Motor neuron (in vitro differentiated cells): Measurements from ENCODE around the gene ZDHHC20. TPM values are rescaled to one million over a fixed set of nuclear protein-coding genes. Genes with fewer than 3 reads are reported as not detected.
"Not testable (repeated sequence)": the region's sequence is repeated elsewhere in the genome, so short reads cannot be mapped to it uniquely, and the experiment has no call there.

Experiments used
- ATAC-seq, 8 experiments: fragments of 200-7000 bp; cut with Tn5 transposase; replicated peaks in 6 of 8; 2 replicates each; pipeline ENCODE4 v1.8.0; 2021; ENCODE audit warnings: mild to moderate bottlenecking in 8 of 8, moderate library complexity in 8 of 8
- H3K27ac ChIP-seq, 2 donors: fragments of 250-450 bp; sonication (Bioruptor Pico); 2 replicates each; pipeline ENCODE4 v1.9.0; 2021; ENCODE audit warnings: antibody characterized with exemption in 2 of 2, mild to moderate bottlenecking in 2 of 2, moderate library complexity in 1 of 2
- H3K4me1 ChIP-seq, 2 donors: fragments of 250-450 bp; sonication (Bioruptor Pico); replicated peaks in 1 of 2; 2 replicates each; pipeline ENCODE4 v1.6.1; 2021; ENCODE audit warnings: antibody characterized with exemption in 2 of 2, mild to moderate bottlenecking in 2 of 2, moderate library complexity in 1 of 2
- H3K4me3 ChIP-seq, 5 donors: fragments of 250-450 bp; sonication (Bioruptor Pico); 2 replicates each; pipeline ENCODE4 v1.9.0; 2021; ENCODE audit warnings: antibody characterized with exemption in 5 of 5, mild to moderate bottlenecking in 5 of 5, moderate library complexity in 4 of 5
- WGBS, 10 experiments: fragments of 450-650 bp; shearing (Covaris generic); methylation state at CpG; one replicate each; pipeline ENCODE4 v1.0.0; 2022; 5-methylcytosine and 5-hydroxymethylcytosine counted together
- in situ Hi-C, 9 experiments: fragments of 400-800 bp; cut with MboI; loops; one replicate each; pipeline ENCODE4 v1.15.0; 2021; ENCODE audit warnings: low sequenced_read_pairs in 9 of 9, low pct_unique_long_range_greater_than_20kb in 2 of 9; ENCODE audit not compliant: unreplicated experiment in 9 of 9
- total RNA-seq, 8 experiments: library from RNA; unstranded; fragments of 300-600 nt; gene quantifications; 2 replicates each; pipeline versions ENCODE4 v1.2.3 to v1.2.4, GENCODE V29; 2022

Gene ZDHHC20
- total RNA-seq, 8 experiments from 2014 or later, result 19.5 to 33.9 (median 26.3) TPM

DNA sequence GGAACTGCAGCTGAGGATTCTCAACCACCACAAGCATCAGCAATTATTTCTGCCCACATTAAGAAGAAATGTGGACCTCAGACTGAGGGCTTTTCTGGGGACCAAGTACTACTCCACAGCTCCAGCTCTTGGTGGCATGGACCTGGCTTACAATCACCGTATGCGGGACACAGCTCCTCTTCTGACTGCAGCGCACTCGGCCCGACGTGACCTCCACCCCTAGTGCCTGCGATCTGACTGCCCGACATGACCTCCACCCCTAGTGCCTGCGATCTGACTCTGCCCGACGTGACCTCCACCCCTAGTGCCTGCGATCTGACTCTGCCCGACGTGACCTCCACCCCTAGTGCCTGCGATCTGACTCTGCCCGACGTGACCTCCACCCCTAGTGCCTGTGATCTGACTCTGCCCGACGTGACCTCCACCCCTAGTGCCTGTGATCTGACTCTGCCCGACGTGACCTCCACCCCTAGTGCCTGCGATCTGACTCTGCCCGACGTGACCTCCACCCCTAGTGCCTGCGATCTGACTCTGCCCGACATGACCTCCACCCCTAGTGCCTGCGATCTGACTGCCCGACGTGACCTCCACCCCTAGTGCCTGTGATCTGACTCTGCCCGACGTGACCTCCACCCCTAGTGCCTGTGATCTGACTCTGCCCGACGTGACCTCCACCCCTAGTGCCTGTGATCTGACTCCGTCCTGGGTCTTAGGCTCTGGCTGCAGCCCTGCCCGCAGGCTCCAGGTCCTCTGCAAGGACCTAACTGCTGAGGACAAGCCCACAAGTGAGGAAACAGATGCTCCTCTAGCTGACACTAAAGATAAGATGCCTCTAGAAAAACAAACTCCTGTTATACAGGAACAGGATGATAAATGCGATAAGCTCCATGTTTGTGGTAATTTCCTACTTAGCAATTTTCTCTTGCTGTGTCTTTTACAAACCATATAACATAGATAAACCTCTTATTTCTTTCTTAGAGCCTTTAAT, 81.8 kb downstream of the ZDHHC20 start:
- H3K27ac ChIP-seq, in situ Hi-C loops, H3K4me3 ChIP-seq, ATAC-seq, H3K4me1 ChIP-seq: not testable (repeated sequence)
- 83 to 100% (median 100%) methylated on average over 1 to 8 of the region's 36 CpGs; no CpG with 5 or more reads in 3 of the 10 experiments for WGBS, 10 experiments

- 50 to 100% (median 80%) methylated on average over 1 of the region's 1 CpG; no CpG with 5 or more reads in 3 of the 10 experiments for WGBS, 10 experiments
- in situ Hi-C loops, result no loop called here
- H3K27ac ChIP-seq, result no peak overlapping the region
- no peaks in the 10 kb centered on the region for H3K4me1 ChIP-seq
- ATAC-seq, result no peak
- H3K4me3 ChIP-seq, result no peak overlapping the region
Observed at GRCh38 chr13:21372530-21372929, 86.6 kb downstream of the ZDHHC20 start.

DNA sequence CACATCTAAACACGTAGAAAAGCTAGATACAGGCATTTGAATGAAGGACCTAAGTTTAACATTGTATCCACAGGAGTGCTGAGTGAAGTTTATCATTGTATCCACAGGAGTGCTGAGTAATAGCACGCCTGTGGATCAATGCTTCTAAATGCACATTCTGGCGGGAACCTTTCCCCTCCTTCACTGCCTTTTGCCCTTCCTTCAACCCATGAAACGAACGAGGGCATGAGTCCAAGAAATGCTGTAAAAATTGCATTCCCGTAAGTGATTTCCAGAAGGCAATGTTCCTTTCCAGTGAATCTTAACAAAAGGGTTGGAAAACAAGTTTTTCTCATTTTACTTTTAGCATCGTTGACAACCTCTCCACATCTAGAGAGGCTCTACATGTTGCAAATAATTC, 88.1 kb downstream of the ZDHHC20 start:
- H3K27ac ChIP-seq, result no peak overlapping the region
- ATAC-seq, result peak in 1 of 8 experiments; percentile 20
- in situ Hi-C loops, result no loop called here

DNA sequence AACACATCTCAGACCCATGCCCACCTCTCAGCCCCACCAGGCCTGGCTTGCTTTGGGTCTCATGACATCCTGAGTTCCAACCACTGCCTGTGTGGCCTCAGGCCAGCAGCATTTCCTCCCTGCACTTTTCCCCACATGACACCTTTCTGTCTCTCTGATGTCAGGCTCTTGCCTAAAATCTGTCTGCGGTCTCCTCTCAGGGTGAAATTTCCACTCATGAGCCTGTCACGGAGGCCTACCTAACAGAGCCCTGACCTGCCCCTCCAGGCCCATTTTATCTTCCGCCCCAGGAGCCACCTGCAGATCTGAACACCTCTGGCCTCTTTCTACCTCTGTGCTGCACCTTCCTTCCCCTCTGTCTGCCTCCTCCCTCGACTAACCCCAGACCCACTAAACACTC, 93.5 kb downstream of the ZDHHC20 start:
- Histone ChIP-seq H3K4me3 (no peak overlapping the region), H3K4me1 (no peaks in the 10 kb centered on the region), H3K27ac (no peak overlapping the region)
- in situ Hi-C loops, result no loop called here
- no peak for ATAC-seq
- 60 to 100% (median 90%) methylated on average over 1 to 4 of the region's 4 CpGs; no CpG with 5 or more reads in 5 of the 10 experiments for WGBS, 10 experiments

More for the DNA sequence above, 88.1 kb downstream of the ZDHHC20 start:
- Histone ChIP-seq H3K4me1 (no peaks in the 10 kb centered on the region), H3K4me3 (no peak overlapping the region)
- 32 to 100% (median 71%) methylated on average over 1 to 5 of the region's 7 CpGs; no CpG with 5 or more reads in 1 of the 10 experiments for WGBS, 10 experiments

DNA sequence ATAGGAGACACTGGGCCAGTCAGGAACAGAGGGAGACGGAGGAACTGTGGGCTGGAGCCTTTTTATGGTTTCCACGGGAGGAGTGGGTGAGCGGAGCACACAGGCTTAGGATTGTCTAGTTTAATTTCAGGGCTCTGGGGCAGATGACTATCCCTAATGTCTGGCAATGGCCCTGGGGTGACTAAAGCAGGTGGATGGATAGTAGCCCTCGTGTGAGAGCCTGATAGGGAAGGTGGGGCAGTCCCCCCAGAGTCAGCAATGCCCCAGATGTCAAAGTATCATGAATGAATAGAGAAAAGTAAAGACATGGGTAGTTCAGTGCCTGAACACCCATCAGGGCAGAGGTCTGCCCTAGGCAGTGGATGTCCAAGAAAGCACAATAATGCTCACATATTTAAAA, 94.2 kb downstream of the ZDHHC20 start:
- ATAC-seq, result no peak
- H3K27ac ChIP-seq, result no peak overlapping the region
- 57 to 100% (median 90%) methylated on average over 1 to 4 of the region's 4 CpGs; no CpG with 5 or more reads in 5 of the 10 experiments for WGBS, 10 experiments
- no peak overlapping the region for H3K4me3 ChIP-seq
- in situ Hi-C loops, result no loop called here
- no peaks in the 10 kb centered on the region for H3K4me1 ChIP-seq

DNA sequence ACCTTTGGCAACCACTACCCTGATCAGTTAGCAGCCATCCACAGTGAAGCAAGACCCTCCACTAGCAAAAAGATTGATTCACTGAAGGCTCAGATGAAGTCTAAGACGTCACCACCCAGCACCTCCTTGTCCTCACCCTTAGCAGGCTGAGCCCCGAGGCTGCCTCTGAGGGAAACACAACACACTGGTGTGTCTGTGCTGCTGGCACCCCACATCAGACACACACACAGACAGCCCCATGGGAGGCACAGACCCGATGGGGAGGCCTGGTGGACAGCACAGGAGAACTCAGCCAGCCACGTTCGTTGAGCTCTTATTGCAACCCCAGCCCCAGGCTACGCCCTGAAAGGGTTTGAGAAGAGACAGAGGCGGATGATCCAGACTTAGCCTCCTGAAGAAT, 94.7 kb downstream of the ZDHHC20 start:
- no peaks in the 10 kb centered on the region for H3K4me1 ChIP-seq
- no peak overlapping the region for H3K27ac ChIP-seq
- no peak overlapping the region for H3K4me3 ChIP-seq
- 50 to 100% (median 85%) methylated on average over 1 to 6 of the region's 7 CpGs; no CpG with 5 or more reads in 3 of the 10 experiments for WGBS, 10 experiments
- in situ Hi-C loops, result no loop called here
- no peak for ATAC-seq

DNA sequence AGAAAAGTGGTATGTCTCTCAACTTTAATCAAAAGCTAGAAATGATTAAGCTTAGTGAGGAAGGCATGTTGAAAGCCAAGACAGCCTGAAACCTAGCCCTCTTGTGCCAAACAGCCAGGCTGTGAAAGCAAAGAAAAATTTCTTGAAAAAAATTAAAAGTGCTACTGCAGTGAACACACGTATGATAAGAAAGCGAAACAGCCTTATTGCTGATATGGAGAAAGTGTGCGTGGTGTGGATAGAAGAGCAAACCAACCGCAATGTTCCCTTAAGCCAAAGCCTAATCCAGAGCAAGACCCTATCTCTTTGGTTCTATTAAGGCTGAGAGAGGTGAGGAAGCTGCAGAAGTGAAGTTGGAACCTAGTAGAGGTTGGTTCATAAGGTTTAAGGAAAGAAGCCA, 96.4 kb downstream of the ZDHHC20 start:
- Histone ChIP-seq H3K4me3 (no peak overlapping the region), H3K27ac (no peak overlapping the region), H3K4me1 (no peaks in the 10 kb centered on the region)
- 69 to 100% (median 86%) methylated on average over 1 to 4 of the region's 4 CpGs; no CpG with 5 or more reads in 3 of the 10 experiments for WGBS, 10 experiments
- in situ Hi-C loops, result no loop called here
- no peak for ATAC-seq

DNA sequence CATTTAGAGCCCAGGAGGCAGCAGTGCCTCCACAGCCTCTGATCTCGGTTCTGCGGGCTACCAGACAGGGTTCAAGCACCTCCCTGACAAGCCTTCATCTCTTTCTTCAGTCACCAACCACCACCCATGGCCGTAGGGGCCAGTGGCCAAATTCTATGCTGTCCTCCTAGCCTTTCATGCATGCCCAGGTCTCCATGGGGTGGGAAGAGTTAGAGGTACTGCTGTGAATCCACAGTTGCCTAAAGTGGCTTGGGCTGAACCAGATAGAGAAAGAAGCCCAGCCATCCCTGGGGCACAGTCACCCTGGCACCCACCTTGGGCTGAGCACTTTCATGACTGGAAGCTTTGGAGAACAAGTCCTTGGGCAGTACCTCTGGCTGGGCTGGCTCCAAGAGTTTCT, 97.4 kb downstream of the ZDHHC20 start:
- ATAC-seq, result no peak
- H3K4me1 ChIP-seq, result no peaks in the 10 kb centered on the region
- H3K27ac ChIP-seq, result no peak overlapping the region
- no peak overlapping the region for H3K4me3 ChIP-seq
- in situ Hi-C loops, result no loop called here
- WGBS, 10 experiments, result 0 to 100% (median 29%) methylated on average over 1 to 2 of the region's 3 CpGs; no CpG with 5 or more reads in 3 of the 10 experiments

DNA sequence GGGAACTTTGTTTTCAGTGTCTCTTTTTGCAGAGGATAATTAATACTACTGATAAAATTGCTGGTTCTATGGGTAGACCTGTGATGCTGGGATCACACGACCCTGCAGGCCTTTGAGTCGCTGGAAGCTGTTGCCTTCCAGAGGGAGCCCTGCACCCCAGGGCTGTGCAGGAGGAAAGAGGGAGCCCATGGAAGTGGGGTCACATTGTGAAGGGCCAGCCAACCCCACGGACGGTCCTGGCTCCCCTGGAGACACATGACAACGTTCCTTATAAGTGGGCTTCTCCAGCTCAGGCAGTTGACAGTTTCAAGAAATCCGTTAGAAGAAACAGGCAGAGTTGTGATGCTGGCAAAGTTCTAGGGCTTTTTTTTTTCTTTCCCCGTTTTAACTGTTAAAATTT, 98.0 kb downstream of the ZDHHC20 start:
- Histone ChIP-seq H3K27ac (no peak overlapping the region), H3K4me3 (no peak overlapping the region), H3K4me1 (no peaks in the 10 kb centered on the region)
- in situ Hi-C loops, result no loop called here
- ATAC-seq, result no peak
- WGBS, 10 experiments, result 30 to 100% (median 70%) methylated on average over 1 to 5 of the region's 7 CpGs; no CpG with 5 or more reads in 2 of the 10 experiments

DNA sequence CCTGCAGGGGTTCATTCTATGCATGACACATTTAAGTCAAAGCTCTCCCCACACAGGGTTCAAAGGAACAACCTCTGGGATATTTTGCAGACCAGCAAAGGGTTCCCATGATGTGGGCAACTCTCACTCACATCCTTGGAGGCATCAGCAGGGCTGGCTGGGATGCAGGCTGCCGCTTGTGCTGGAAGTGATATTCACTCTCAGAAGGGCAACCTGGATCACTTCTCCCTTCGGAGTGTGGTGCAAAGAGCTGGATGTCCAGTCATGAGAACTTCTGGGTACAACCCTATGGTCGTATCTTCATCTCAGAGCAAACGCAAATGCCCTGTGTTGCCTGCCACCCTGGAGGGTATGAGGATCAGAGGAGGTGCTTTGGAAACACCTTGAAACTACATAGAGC, 98.6 kb downstream of the ZDHHC20 start:
- no peak for ATAC-seq
- WGBS, 10 experiments, result 60 to 90% (median 80%) methylated on average over 1 to 3 of the region's 4 CpGs; no CpG with 5 or more reads in 5 of the 10 experiments
- Histone ChIP-seq H3K4me3 (no peak overlapping the region), H3K27ac (no peak overlapping the region), H3K4me1 (no peaks in the 10 kb centered on the region)
- in situ Hi-C loops, result no loop called here

DNA sequence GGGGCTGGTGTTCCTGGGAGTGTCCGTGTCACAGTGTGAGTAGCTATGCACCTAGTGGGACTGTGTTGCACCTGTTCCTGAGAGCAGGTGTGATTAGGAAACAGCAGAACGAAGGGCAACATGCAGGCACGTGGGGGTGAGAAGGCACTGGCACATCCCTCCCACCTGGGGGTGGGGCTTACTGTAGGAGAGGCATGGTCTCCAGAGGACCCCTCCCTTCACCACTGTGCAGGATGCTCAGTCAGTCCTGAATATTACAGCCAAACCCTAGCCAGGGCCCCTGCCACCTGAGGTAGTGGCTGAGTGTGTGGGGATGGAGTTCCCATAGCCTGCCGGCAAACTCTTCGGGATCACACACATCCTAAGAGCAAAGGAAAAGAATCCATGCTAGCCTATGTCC, 99.2 kb downstream of the ZDHHC20 start:
- in situ Hi-C loops, result no loop called here
- no peak overlapping the region for H3K4me3 ChIP-seq
- 0 to 100% (median 56%) methylated on average over 1 to 4 of the region's 5 CpGs; no CpG with 5 or more reads in 4 of the 10 experiments for WGBS, 10 experiments
- no peak overlapping the region for H3K27ac ChIP-seq
- ATAC-seq, result no peak
- H3K4me1 ChIP-seq, result no peaks in the 10 kb centered on the region

DNA sequence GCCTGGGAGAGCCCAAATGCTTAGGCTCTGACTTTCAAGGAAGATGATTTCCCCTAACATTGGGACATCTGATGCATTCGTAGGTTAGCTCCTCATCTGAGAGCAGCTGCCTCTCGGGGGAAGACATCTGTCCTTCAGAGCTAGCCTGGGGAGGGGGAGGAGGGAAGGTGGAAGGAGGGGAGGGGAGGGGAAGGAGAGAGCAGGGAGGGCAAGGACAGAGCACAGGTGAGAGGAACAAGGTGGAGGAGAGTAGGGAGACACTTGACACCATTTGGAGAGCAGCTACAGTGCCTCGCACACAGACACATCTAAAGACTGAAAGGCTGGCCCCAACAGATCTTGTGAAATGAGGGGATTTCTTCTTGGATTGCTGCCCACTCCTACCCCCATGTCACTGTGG, 103.8 kb downstream of the ZDHHC20 start:
- Histone ChIP-seq H3K4me1 (no peaks in the 10 kb centered on the region), H3K27ac (no peak overlapping the region), H3K4me3 (no peak overlapping the region)
- in situ Hi-C loops, result no loop called here
- WGBS, 10 experiments, result 100% methylated on average over 1 of the region's 3 CpGs; no CpG with 5 or more reads in 9 of the 10 experiments
- no peak for ATAC-seq

GRCh38 chr13:21354721-21355120, 104.4 kb downstream of the ZDHHC20 start:
- in situ Hi-C loops, result no loop called here
- no peaks in the 10 kb centered on the region for H3K4me1 ChIP-seq
- H3K4me3 ChIP-seq, result no peak overlapping the region
- 0 to 100% (median 89%) methylated on average over 1 to 12 of the region's 13 CpGs; no CpG with 5 or more reads in 2 of the 10 experiments for WGBS, 10 experiments
- ATAC-seq, result no peak
- no peak overlapping the region for H3K27ac ChIP-seq
